HG03457 (cell line): ENCODE measurements around the gene MAPT.
"Not testable (repeated sequence)": the region's sequence is repeated elsewhere in the genome, so short reads cannot be mapped to it uniquely, and the experiment has no call there.

Source experiments
- ATAC-seq: cut with Tn5 transposase; IDR thresholded peaks from one replicate; pipeline ENCODE4 v1.9.1; 2021; ENCODE audit warnings: moderate number of reproducible peaks; ENCODE audit not compliant: unreplicated experiment

Gene MAPT

GRCh38 chr17:45949755-45950320, 55.5 kb downstream of the MAPT start:
- ATAC-seq, result no peak

- no peak for ATAC-seq
Measured at GRCh38 chr17:45950888-45951287, 56.5 kb downstream of the MAPT start.

DNA sequence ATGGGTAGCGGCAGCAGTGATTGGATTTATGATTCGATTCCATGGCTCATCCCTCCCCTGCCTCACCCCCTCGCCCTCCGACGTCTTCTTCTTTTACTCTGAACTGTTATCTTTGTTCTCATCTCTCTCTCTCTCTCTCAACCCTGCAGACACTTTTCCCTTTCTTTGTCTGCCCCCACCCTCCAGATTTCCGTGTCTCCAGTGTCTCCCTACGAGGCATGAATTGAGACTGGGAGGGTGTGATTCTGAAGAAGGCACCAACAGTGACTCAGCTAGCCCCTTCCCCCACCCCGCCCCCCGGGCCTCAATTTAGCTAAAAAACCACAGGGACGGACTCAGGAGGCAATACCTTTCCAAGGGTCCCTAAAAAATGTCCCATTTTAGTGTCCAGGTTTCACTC, 57.0 kb downstream of the MAPT start:
- no peak for ATAC-seq

GRCh38 chr17:45951941-45952340, 57.6 kb downstream of the MAPT start:
- no peak for ATAC-seq

GRCh38 chr17:45952814-45953320, 58.5 kb downstream of the MAPT start:
- no peak for ATAC-seq

DNA sequence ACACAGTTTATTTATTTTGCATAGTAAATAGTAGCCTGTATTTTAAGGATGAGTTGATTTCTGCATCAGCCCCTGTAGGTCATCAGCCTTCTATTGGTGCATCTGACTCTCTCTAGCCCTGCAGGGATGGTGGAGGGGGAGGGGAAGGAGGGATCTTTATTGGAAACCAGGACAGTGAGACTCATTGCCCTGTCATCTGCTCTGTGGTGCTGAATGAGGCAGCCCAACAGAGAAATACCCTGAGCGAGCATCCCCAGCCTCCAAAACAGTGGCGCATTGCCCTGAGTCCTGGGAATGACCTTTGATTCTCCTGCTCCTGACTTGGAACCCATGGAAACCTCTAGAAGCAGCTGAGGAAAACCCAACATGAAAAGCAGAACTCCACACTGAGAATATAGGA, 59.2 kb downstream of the MAPT start:
- no peak for ATAC-seq

DNA sequence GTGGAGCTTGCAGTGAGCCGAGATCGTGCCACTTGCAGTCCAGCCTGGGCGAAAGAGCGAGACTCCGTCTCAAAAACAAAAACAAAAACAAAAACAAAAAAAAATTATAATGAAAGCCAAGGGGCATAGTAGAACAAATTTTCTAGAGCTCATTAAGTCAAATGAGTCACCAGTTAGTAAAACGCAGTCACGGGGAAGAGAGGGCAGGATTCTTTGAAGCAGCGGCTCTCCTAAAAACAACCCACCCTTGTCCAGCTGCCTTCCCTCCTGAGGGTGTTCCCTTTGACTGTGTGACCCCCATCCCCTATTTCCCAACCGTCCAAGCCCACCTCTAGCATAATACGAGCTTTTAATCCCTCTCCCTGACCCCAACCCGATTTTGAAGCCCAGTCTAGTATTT, 60.6 kb downstream of the MAPT start:
- ATAC-seq, result no peak

DNA sequence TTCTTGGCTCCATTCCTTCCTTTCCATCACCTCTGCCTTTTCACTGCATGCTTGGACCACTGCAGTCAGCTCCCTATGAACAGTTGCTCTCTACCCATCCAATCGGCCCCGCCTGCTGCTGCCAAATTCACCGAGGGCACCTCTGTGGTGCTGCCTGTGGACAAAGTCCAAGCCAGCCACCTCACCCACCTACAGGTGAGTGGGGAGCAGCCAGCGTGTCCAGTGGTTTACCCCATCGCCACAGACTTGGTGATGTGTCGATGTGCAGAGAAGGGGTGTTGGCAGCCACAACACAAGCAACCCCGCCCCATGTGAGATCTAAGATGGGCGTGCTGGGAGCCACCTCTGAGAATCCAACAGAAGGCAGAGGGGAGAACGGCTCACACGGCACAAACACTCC, 61.0 kb downstream of the MAPT start:
- ATAC-seq, result no peak

DNA sequence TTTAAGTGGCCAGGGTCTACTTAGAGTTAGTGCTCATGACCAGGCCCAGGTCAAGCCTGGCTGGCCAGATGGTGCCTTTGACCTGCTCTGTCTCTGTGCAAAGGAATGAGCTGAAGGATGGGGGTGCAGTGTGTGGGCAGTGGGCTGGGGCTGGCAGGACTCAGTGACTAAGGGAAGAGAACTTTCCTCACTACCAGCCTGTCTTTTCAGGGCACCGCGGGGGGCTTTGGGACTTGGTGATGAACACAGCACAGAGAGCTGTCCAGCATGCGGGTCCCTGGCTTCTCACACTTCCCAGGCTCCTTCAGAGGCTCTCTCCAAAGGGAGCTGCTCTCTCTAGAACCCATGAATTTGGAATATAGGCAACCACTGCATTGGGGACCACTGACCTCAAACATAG, 61.7 kb downstream of the MAPT start:
- no peak for ATAC-seq

GRCh38 chr17:45956746-45957145, 62.4 kb downstream of the MAPT start:
- ATAC-seq, result not testable (repeated sequence)

DNA sequence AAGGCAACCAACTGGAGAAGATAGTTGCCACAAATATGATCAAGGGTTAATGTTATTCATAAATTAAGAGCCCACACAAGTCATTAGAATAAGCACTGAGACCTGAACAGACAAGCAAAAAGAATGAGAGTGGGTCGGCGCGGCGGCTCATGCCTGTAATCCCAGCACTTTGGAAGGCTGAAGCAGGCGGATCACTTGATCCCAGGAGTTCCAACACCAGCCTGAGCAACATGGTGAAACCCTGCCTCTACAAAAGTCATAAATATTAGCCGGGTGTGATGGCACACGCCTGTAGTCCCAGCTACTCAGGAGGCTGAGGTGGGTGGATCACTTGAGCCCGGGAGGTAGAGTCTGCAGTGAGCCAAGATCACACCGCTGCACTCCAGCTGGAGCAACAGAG, 64.0 kb downstream of the MAPT start:
- no peak for ATAC-seq

GRCh38 chr17:45958994-45959665, 64.8 kb downstream of the MAPT start:
- ATAC-seq, result no peak

DNA sequence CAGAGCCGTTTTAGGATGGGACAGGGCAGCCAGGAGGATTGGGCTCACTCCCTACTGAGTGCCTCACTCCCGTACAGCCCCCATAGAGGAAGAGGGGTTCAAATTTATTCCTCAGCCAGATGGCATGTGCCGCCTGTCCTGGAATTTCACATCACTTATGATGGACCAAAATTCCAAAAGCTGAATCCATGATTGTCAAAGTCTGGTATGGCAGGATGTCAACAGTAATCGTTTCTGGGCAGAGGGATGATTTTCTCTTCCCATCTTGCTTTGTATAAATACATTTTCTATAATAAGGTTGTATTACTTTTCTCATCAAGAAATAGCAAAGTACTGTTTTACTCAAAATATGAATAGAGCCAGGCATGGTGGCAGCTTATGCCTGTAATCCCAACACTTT, 66.0 kb downstream of the MAPT start:
- ATAC-seq, result no peak

GRCh38 chr17:45961206-45961605, 66.9 kb downstream of the MAPT start:
- ATAC-seq, result no peak

- no peak for ATAC-seq
Measured at GRCh38 chr17:45962221-45962972, 68.0 kb downstream of the MAPT start.

- ATAC-seq, result no peak
Measured at GRCh38 chr17:45963283-45963682, 68.9 kb downstream of the MAPT start.

DNA sequence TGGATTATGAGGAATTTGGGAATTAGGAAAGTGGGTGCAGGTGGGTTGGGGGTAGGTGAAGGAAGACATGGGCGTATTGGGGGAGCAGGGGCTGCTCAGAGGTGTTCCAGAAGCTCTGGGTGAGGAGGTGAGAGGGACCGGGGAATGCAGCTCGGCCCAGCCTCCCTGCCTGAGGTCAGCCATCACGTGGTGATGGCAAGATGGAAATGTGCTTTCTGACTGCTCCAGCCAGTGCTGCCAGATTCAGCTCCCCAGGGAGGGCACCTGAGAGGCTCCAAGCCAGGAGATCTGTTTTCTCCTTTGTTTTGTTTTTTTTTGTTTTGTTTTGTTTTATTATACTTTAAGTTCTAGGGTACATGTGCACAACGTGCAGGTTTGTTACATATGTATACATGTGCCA, 69.5 kb downstream of the MAPT start:
- no peak for ATAC-seq

DNA sequence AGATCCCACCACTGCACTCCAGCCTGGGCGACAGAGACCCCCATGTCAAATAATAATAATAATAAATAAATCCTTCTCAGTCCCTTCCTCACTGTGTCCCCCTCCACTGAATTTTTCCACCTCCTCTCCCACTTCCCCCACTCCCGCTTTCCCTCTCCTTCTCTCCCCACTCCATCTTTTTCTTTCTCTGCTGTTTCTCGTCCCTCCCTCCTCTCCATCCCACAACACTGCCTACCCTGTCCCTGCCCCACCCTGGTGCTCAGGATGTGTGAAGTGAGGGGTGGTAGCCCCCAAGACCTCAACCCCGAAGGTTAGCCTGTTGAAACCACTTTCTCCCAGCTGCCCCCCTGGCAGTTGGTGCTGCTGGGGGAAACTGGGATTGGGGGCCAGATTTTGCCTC, 70.3 kb downstream of the MAPT start:
- ATAC-seq, result no peak

GRCh38 chr17:45965812-45966211, 71.5 kb downstream of the MAPT start:
- no peak for ATAC-seq

GRCh38 chr17:45966606-45967280, 72.4 kb downstream of the MAPT start:
- no peak for ATAC-seq

DNA sequence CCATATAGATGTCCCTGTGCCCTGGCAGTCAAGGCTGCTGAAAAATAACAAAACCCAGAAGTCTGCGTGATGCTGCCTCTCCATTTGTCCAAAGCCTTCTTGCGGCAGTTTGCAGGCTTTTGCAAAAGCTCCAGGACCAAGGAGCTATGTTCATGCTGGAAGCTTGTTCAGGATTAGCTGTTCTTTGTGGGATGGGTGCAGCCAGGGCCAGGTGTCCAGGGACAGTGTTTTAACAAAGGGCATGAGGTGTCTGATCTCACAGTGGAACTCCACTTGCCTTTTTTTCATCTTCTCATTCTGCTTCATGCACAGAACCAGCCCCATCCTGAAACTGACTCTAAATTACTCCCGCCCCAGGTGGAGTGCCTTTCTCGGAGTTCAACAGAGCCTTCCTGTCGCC, 73.0 kb downstream of the MAPT start:
- no peak for ATAC-seq

GRCh38 chr17:45968732-45969131, 74.4 kb downstream of the MAPT start:
- no peak for ATAC-seq
